GM12878 (cell line): ENCODE data around the gene AMER2. TPM values are rescaled to one million over a fixed set of nuclear protein-coding genes. Genes with fewer than 3 reads are reported as not detected.

ENCODE experiments used
- ATAC-seq: fragments of 200-7000 bp; cut with Tn5 transposase; 3 replicates; pipeline ENCODE4 v1.9.1; 2020; ENCODE audit warnings: mild to moderate bottlenecking, moderate library complexity
- BruUV-seq: library from RNA; stranded (reverse); fragments of 400-500 nt; replicated peaks from 2 replicates; lab custom pipeline; 2021; lab: Mats Ljungman, UMichigan
- CTCF ChIA-PET: fragments of 300-600 bp; sonication (Branson Sonifier 250); formaldehyde crosslinking; extraction: SDS; loops from one replicate; lab custom pipeline; 2021; ENCODE audit warnings: inconsistent platforms; lab: Yijun Ruan, JAX
- POLR2A ChIA-PET: fragments of 350-600 bp; formaldehyde crosslinking; extraction: SDS; loops from one replicate; lab custom pipeline; 2021; ENCODE audit warnings: inconsistent platforms; lab: Charles Lee
- RAD21 ChIA-PET: fragments of 300-600 bp; sonication (Branson Sonifier 250); formaldehyde crosslinking; loops from one replicate; lab custom pipeline; 2023; ENCODE audit warnings: antibody characterized with exemption; ENCODE audit not compliant: unreplicated experiment; lab: Charles Lee
- SMC1A ChIA-PET: fragments of 300-600 bp; sonication (Branson Sonifier 250); formaldehyde crosslinking; loops from one replicate; lab custom pipeline; 2023; ENCODE audit not compliant: unreplicated experiment, uncharacterized antibody; lab: Charles Lee
- DNase-seq: peaks from one replicate; pipeline ENCODE4 v3.0.0-alpha.2; 2011; ENCODE audit warnings: low read depth, low spot score
- FAIRE-seq: peaks from 3 replicates; lab custom pipeline; 2011; peaks lifted over from hg19 to GRCh38; lab: Jason Lieb, UNC
- H2AFZ ChIP-seq: 2 replicates; pipeline ENCODE4 v1.6.0; 2011; ENCODE audit warnings: low read depth, low read length, control low read depth; ENCODE audit not compliant: control insufficient read depth
- H3K27ac ChIP-seq: 2 replicates; pipeline ENCODE4 v1.5.1; 2011; ENCODE audit warnings: control low read depth; ENCODE audit not compliant: control insufficient read depth, insufficient read depth
- H3K27me3 ChIP-seq, 2 experiments: replicated peaks in 1 of 2; 2 replicates each; pipeline versions ENCODE4 v1.6.0 to v1.6.1; 2011; ENCODE audit warnings: low read length in 1 of 2; ENCODE audit not compliant: control insufficient read depth in 2 of 2, insufficient read depth in 2 of 2
- H3K36me3 ChIP-seq, 2 experiments: 2 replicates each; pipeline ENCODE4 v1.5.1; 2011; ENCODE audit warnings: low read length in 1 of 2; ENCODE audit not compliant: control insufficient read depth in 2 of 2, insufficient read depth in 2 of 2
- H3K4me1 ChIP-seq: 2 replicates; pipeline ENCODE4 v1.6.1; 2011; ENCODE audit warnings: mild to moderate bottlenecking, low read length, moderate library complexity, mixed read lengths; ENCODE audit not compliant: control insufficient read depth, insufficient read depth
- H3K4me2 ChIP-seq: 2 replicates; pipeline ENCODE4 v1.6.0; 2011; ENCODE audit warnings: control low read depth; ENCODE audit not compliant: control insufficient read depth, insufficient read depth
- H3K4me3 ChIP-seq: fragments of 200-600 bp; sonication (generic); 2 replicates; pipeline ENCODE4 v1.5.1; 2016
- H3K79me2 ChIP-seq: 2 replicates; pipeline ENCODE4 v1.6.0; 2011; ENCODE audit warnings: low read length; ENCODE audit not compliant: control insufficient read depth, insufficient read depth
- H3K9ac ChIP-seq: 2 replicates; pipeline ENCODE4 v1.8.0; 2011; ENCODE audit warnings: low read length, control low read depth, mixed read lengths; ENCODE audit not compliant: control insufficient read depth, insufficient read depth
- H3K9me3 ChIP-seq: replicated peaks from 3 replicates; pipeline ENCODE4 v1.5.1; 2011; ENCODE audit warnings: mild to moderate bottlenecking, low read length; ENCODE audit not compliant: control insufficient read depth, insufficient read depth
- H4K20me1 ChIP-seq: 2 replicates; pipeline ENCODE4 v1.6.0; 2011; ENCODE audit not compliant: control insufficient read depth, insufficient read depth
- CEBPB ChIP-seq, 2 experiments: fragments of 150-350 bp in 1 of 2; IDR thresholded peaks; 2 replicates each; pipeline ENCODE4 v1.6.1; 2012 to 2014; ENCODE audit warnings: low read depth in 2 of 2, low read length in 2 of 2, borderline replicate concordance in 1 of 2, inconsistent platforms in 1 of 2
- CHD2 ChIP-seq: IDR thresholded peaks from 2 replicates; pipeline ENCODE4 v1.6.1; 2011; ENCODE audit warnings: low read depth, low read length, improper control_type of control experiment, borderline replicate concordance
- HDAC6 ChIP-seq: fragments of 200-600 bp; sonication (generic); IDR thresholded peaks from one replicate; pipeline ENCODE4 v1.8.0; 2017; ENCODE audit warnings: antibody characterized with exemption; ENCODE audit not compliant: unreplicated experiment
- SMARCA5 ChIP-seq: fragments of 450-650 bp; IDR thresholded peaks from 2 replicates; pipeline ENCODE4 v1.6.1; 2017; ENCODE audit warnings: mild to moderate bottlenecking
- TAF1 ChIP-seq: IDR thresholded peaks from 2 replicates; pipeline ENCODE4 v1.6.1; 2011; ENCODE audit warnings: mild to moderate bottlenecking, low read depth, low read length, borderline replicate concordance
- YY1 ChIP-seq: IDR thresholded peaks from 2 replicates; pipeline ENCODE4 v1.6.1; 2011; ENCODE audit warnings: low read depth, mild to moderate bottlenecking, low read length
- ZNF274 ChIP-seq: IDR thresholded peaks from one replicate; pipeline ENCODE4 v1.8.0; 2011; ENCODE audit not compliant: insufficient read length, insufficient read depth
- ZSCAN29 ChIP-seq: fragments of 450-650 bp; IDR thresholded peaks from 2 replicates; pipeline ENCODE4 v1.6.1; 2017; ENCODE audit warnings: mild to moderate bottlenecking, moderate library complexity
- WGBS: methylation state at CpG from one replicate; pipeline ENCODE4 v1.1.6; 2016; ENCODE audit warnings: low lambda C conversion rate; ENCODE audit not compliant: insufficient replicate concordance, insufficient coverage; ENCODE audit errors: missing lambda C conversion rate; 5-methylcytosine and 5-hydroxymethylcytosine counted together
- in situ Hi-C: fragments of 300-500 bp; cut with MboI; formaldehyde crosslinking; loops from 9 replicates; pipeline ENCODE4 v1.14.3; 2018; ENCODE audit warnings: mixed read lengths
- intact Hi-C: fragments of 100-400 bp; cut with micrococcal nuclease; formaldehyde crosslinking; loops from one replicate; pipeline ENCODE4 v1.14.2; 2022; ENCODE audit not compliant: unreplicated experiment
- polyA plus RNA-seq, 11 experiments: library from polyadenylated mRNA; depleted of rRNA in 4 of 11; unstranded in 6 of 11; stranded (reverse) in 5 of 11; fragments of >200 nt; fragmentation: Nextera tagmentation in 4 of 11; fragmentation: Illumina TruSeq in 1 of 11; extraction: Ambion mirVana in 4 of 11; extraction: Trizol in 1 of 11; gene quantifications; 1 replicate in 1 of 11; 2 replicates in 10 of 11; pipeline versions ENCODE4 v1.2.1 to v1.2.3, GENCODE V29; 2011 to 2016; ENCODE audit warnings: inconsistent platforms in 2 of 11, missing spikeins in 2 of 11, low read depth in 1 of 11
- total RNA-seq, 4 experiments: library from RNA; depleted of rRNA in 3 of 4; stranded (reverse); fragments of >200 nt in 3 of 4; fragmentation: Illumina TruSeq in 1 of 4; extraction: Trizol in 1 of 4; gene quantifications; 2 replicates each; pipeline versions ENCODE4 v1.2.1 to v1.2.3, GENCODE V29; 2013 to 2021
- TF ChIP-seq, protein P1 (sequence below): fragments of 450-650 bp; conservative IDR thresholded peaks from 2 replicates; pipeline ENCODE4 v1.6.1; 2017; ENCODE audit warnings: mild to moderate bottlenecking, moderate library complexity
- TF ChIP-seq, protein P2 (sequence below): fragments of 450-650 bp; formaldehyde crosslinking; IDR thresholded peaks from 2 replicates; pipeline ENCODE4 v1.4.0; 2022; ENCODE audit warnings: mild to moderate bottlenecking, moderate library complexity
- TF ChIP-seq, protein P3 (sequence below): fragments of 450-650 bp; IDR thresholded peaks from 2 replicates; pipeline ENCODE4 v1.6.1; 2018; ENCODE audit warnings: mild to moderate bottlenecking, low read depth, moderate library complexity; ENCODE audit not compliant: partially characterized antibody

The AMER2 gene
- total and polyA plus RNA-seq, 10 of the 15 experiments (the other 5 are each of a cell fraction or from before 2014, with no cell fraction given), result 0.01 to 0.34 (median 0.21) TPM

DNA sequence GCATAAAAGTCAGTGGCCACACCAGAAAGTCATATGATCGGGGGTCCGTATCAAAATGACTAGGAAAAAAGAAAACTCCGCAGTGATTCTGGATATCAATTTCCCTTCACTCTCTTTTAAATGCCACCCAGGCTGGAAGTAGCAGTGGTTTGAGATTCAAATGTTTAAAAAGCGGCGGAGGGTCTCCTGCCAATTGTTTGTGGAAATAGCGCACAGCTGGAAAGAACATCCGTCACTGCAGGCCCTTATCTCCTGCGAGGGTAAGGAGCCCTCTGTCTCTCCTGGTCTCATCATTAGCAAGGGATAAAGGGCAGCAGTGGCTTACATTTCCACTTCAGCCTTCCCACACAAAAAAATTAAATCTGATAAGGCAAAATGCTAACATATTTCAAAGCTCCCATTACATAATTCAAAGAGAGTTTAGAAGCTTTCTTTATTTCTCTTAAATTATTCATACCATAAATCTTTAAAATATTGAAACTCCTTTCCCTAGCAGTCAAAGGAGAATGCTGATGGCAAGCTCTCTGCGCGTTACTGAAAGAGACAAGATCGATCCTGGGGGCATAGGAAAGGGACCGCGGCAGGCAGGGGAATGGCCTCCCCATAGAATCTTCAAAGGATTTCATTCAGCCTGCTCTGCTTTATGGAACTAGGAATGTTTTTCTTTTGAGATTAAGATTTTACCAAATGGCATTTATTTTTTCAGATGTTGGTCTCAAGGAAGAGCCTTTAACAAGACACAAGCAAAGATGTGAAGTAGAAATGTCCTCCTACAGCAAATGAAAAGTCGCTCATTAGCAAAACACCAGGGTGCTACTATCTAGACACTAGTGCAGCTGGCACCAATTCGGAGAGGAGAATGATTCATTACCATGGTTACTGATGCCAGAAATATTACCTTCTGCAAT is 35.0 kb downstream of the AMER2 start:
- in situ Hi-C loops (no loop called here), intact Hi-C loops (no loop called here)
- no peaks in the 10 kb centered on the region for H4K20me1 ChIP-seq
- H3K36me3 ChIP-seq, result no peaks in the 10 kb centered on the region
- no TSS peak for BruUV-seq
- H3K9me3 ChIP-seq, result no peaks in the 10 kb centered on the region
- H2AFZ ChIP-seq, result no peak overlapping the region
- ChIA-PET SMC1A (no interaction called here), RAD21 (no interaction called here), POLR2A (no interaction called here), CTCF (no interaction called here)
- H3K4me3 ChIP-seq, result no peak overlapping the region
- WGBS, result 35% methylated on average over 15 of the region's 15 CpGs
- no peak overlapping the region for H3K27ac ChIP-seq
- H3K79me2 ChIP-seq, result no peaks in the 10 kb centered on the region
- no peaks in the 10 kb centered on the region for H3K4me1 ChIP-seq
- ATAC-seq, result no peak
- no peak for FAIRE-seq
- H3K9ac ChIP-seq, result no peak overlapping the region
- H3K27me3 ChIP-seq, result no peaks in the 10 kb centered on the region; a peak in 2 of 4 replicates
- H3K4me2 ChIP-seq, result no peak overlapping the region
- no peak for DNase-seq
- TF ChIP-seq CHD2 (no peak), HDAC6 (no peak), ZNF274 (no peak), ZSCAN29 (no peak), SMARCA5 (no peak), CEBPB (IDR thresholded peaks at IDR 0.05; ENCODE audit: borderline replicate concordance in 1 of 2, low read depth in 2 of 2, low read length in 2 of 2) (no peak), TAF1 (no peak), YY1 (no peak)
- TF ChIP-seq, protein P1, sequence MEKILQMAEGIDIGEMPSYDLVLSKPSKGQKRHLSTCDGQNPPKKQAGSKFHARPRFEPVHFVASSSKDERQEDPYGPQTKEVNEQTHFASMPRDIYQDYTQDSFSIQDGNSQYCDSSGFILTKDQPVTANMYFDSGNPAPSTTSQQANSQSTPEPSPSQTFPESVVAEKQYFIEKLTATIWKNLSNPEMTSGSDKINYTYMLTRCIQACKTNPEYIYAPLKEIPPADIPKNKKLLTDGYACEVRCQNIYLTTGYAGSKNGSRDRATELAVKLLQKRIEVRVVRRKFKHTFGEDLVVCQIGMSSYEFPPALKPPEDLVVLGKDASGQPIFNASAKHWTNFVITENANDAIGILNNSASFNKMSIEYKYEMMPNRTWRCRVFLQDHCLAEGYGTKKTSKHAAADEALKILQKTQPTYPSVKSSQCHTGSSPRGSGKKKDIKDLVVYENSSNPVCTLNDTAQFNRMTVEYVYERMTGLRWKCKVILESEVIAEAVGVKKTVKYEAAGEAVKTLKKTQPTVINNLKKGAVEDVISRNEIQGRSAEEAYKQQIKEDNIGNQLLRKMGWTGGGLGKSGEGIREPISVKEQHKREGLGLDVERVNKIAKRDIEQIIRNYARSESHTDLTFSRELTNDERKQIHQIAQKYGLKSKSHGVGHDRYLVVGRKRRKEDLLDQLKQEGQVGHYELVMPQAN, result no peak
- TF ChIP-seq, protein P2, sequence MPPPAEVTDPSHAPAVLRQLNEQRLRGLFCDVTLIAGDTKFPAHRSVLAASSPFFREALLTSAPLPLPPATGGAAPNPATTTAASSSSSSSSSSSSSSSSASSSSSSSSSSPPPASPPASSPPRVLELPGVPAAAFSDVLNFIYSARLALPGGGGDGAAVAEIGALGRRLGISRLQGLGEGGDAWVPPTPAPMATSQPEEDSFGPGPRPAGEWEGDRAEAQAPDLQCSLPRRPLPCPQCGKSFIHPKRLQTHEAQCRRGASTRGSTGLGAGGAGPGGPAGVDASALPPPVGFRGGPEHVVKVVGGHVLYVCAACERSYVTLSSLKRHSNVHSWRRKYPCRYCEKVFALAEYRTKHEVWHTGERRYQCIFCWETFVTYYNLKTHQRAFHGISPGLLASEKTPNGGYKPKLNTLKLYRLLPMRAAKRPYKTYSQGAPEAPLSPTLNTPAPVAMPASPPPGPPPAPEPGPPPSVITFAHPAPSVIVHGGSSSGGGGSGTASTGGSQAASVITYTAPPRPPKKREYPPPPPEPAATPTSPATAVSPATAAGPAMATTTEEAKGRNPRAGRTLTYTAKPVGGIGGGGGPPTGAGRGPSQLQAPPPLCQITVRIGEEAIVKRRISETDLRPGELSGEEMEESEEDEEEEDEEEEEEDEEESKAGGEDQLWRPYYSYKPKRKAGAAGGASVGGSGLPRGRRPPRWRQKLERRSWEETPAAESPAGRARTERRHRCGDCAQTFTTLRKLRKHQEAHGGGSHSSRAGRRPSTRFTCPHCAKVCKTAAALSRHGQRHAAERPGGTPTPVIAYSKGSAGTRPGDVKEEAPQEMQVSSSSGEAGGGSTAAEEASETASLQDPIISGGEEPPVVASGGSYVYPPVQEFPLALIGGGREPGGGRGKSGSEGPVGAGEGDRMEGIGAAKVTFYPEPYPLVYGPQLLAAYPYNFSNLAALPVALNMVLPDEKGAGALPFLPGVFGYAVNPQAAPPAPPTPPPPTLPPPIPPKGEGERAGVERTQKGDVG (CRISPR knock-in tag), result no peak
- TF ChIP-seq, protein P3, sequence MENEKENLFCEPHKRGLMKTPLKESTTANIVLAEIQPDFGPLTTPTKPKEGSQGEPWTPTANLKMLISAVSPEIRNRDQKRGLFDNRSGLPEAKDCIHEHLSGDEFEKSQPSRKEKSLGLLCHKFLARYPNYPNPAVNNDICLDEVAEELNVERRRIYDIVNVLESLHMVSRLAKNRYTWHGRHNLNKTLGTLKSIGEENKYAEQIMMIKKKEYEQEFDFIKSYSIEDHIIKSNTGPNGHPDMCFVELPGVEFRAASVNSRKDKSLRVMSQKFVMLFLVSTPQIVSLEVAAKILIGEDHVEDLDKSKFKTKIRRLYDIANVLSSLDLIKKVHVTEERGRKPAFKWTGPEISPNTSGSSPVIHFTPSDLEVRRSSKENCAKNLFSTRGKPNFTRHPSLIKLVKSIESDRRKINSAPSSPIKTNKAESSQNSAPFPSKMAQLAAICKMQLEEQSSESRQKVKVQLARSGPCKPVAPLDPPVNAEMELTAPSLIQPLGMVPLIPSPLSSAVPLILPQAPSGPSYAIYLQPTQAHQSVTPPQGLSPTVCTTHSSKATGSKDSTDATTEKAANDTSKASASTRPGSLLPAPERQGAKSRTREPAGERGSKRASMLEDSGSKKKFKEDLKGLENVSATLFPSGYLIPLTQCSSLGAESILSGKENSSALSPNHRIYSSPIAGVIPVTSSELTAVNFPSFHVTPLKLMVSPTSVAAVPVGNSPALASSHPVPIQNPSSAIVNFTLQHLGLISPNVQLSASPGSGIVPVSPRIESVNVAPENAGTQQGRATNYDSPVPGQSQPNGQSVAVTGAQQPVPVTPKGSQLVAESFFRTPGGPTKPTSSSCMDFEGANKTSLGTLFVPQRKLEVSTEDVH, result no peak
